Suppressor macrophage treated with lipopolysaccharide for 4 hours (primary cell): ENCODE results near the gene ARMC9.
"Not testable (repeated sequence)": the region's sequence is repeated elsewhere in the genome, so short reads cannot be mapped to it uniquely, and the experiment has no call there.

ENCODE experiments used
- DNase-seq: peaks from one replicate; pipeline ENCODE4 v3.0.0-alpha.2; 2020

The ARMC9 gene

DNA sequence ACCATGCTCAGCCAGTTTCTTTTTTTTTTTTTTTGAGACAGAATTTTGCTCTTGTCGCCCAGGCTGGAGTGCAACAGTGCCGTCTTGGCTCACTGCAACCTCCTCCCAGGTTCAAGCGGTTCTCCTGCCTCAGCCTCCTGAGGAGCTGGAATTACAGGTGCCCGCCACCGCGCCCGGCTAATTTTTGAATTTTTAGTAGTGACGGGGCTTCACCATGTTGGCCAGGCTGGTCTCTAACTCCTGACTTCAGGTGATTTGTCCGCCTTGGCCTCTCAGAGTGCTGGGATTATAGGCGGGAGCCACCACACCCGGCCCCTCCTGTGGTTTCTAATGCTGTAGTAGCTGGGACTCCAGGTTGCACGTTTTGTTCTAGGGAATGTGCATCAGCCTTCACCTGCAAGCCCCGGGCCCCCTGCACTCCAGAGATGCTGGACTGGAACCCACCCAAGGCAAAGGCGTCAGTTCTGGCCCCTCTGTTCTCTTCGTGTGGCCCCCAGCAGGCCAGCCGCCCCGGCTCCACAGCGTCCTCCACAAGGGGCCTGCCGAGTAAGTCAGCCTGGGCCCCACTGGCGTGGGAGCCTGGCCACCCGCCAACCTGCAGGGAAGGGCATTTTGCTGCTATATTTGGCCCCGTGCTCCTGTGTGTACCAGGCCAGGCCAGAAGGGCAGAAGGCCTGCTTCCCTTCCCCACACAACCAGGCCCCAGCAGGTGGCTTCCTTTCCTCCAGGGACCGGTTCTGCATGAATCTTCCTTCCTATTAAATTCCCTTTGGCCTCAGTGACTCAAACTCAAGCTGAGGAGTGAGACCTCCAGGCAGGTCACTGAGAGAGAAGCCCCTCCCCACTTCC is 171.4 kb downstream of the ARMC9 start:
- no peak for DNase-seq

DNA sequence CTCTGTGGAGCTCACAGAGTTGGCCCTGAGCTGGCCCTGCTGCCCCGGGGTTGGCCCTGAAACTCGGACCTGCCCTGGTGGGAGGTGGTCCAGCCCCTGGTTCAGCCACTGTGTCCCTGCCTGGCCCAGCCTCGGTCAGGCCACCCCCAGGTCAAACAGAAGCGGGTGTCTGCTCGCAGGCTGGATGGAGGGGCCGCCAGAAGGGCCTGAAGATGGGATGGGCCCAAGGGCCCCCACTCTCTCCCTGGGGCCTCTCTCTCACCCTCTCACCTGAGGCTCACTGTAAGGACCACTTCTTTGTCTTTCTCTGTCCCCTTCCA is 172.0 kb downstream of the ARMC9 start:
- no peak for DNase-seq

DNA sequence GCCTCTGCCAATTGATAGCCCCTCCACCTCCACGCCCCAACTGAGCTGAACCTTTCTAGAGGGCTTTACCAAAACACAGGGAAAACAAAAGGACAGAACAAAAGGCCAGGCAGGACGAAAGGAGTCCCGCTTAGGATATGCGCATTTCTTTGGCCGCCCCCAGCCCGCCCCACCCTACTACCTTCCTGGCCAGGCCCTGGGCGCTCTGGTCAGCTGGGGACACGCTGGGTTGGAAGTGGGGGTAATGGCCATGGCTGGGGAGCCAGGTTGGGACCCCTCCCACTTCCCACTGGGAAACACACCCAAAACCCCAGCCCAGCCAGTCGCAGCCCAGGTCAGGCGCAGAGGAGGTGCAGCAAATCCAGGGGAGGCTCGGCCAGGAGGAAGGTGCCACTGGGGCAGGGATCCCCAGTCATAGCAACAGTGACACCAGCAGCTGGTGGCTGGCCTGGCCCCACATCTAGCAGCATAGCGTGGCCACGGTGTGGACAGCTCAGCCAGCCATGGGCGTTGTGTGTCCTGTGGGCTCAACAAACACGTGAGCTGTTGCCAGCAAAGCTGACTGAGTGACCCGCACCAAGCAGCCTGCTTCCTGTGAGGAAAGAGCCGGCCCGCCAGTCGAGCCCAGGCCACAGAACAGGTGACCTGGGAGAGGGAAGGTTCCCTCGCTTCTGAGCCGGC is 172.5 kb downstream of the ARMC9 start:
- no peak for DNase-seq

DNA sequence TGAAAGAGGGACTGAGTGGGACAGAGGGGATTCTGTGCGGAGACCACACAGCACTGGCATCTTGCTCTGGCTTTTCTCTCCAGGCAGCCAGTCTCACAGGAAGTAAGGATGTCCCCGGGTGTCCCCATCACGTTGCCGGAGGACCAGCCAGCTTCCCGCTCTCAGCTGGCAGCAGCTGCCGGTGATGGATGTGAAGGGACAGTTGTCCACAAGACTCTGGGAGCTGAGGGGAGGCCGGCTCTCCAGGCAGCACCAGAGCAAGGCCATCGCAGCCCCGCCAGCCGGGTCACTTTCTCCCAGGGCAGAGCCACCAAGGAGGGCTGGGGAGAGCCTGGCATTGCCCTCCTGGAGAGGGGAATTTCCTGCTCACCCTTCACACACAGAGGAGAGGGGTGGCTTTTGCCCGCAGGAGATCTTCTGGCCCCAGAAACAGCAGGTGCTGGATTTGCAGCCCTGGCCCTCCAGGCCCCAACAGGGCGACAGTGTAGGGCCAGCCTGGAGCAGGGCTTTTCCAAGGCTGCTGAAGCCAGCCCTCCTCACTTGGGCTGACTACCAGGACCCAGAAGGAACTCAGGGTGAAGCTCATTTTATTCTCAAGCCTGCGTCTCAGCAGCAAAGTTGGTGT is 173.1 kb downstream of the ARMC9 start:
- no peak for DNase-seq

DNA sequence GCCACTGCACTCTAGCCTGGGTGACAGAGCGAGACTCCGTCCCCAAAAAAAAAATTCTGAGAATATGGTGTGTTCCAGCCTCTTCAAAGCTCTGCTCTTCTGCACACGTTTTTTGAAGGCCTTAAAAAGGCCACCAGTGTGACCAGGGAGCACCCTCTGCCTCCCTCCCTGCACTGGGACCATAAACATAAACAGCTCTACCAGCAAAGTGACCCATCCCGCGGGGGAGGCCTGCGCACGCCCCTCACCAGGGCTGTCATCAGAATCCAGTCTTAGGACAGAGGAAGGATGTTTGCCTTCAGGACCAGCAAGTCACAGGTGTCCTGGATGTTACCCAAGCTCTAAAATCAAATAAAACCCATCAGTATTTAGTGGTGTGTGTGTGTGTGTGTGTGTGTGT is 173.9 kb downstream of the ARMC9 start:
- no peak for DNase-seq

DNA sequence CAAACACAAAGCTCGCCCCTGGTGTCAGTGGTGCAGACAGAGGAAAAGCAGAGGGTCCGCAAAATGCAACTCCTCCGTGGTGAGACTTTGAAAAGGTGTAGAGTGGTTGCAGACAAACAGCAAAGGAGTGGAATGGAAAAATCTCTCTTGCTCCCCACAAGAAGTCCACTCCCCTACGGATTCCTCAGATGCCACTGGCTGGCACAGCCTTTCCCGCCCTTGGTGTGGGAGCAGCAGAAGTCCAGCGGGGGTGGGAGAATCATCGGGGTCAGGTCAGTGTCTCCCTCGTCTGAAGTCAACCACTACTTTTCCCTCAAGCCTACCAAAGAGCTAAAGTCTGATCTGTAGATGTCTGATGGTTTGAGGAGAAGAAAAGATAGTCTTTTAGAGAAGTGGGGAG is 174.8 kb downstream of the ARMC9 start:
- DNase-seq = no peak

DNA sequence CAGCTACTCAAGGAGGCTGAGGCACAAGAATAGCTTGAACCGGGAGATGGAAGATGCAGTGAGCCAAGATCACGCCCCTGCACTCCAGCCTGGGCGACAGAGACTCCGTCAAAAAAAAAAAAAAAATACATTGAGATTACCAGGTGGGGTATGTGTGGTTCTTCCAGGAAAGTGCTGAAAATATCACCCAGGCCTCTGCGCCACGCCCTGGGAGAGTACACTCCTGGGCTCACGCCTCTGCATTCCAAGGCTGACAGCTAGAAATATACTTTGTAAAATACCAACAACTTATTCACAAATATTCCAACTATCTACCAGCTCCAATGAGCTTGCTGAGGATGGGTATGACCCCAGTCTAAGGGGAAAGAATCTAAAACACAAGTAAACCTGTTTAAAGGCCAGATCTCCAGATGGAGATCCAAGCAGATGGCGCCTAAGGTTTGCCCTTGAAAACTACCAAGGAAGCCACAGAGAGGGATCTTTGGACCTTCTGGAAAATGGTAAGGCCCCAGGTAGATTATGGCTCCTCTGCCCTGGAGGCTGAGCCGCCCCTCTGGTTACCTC is 175.4 kb downstream of the ARMC9 start:
- DNase-seq = no peak

DNA sequence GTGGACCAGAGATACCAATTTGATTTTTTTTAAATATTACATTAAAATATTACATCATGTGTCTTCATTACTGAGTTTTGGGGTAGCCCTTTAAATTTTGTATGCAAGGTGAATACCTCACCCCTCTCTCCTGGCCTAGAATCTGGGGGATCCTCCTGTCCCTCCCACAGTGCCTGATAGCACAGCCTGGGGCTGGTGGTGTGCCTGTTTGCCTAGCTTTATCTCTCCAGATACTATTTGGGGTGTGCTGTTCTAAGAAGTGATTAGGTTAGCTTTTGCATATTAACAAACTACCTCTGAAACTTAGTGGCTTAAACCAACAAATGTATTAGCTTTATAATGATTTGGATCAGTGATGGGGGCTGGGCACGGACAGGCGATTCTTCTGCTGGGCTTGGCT is 176.3 kb downstream of the ARMC9 start:
- no peak for DNase-seq

DNA sequence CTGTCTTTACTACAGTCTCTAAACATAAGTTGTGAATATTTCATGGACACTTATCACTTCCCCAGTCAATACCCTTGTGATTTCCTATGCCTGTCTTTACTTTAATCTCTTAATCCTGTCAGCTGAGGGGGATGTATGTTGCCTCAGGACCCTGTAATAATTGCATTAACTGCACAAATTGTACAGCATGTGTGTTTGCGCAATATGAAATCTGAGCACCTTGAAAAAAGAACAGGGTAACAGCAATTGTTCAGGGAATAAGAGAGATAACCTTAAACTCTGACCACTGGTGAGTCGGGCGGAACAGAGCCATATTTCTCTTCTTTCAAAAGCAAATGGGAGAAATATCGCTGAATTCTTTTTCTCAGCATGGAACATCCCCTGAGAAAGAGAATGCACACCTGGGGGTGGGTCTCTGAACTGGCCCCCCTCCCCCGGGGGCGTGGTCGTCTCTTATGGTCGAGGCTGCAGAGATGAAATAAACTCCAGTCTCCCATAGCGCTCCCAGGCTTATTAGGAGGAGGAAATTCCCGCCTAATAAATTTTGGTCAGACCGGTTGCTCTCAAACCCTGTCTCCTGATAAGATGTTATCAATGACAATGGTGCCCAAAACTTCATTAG is 177.7 kb downstream of the ARMC9 start:
- not testable (repeated sequence) for DNase-seq

DNA sequence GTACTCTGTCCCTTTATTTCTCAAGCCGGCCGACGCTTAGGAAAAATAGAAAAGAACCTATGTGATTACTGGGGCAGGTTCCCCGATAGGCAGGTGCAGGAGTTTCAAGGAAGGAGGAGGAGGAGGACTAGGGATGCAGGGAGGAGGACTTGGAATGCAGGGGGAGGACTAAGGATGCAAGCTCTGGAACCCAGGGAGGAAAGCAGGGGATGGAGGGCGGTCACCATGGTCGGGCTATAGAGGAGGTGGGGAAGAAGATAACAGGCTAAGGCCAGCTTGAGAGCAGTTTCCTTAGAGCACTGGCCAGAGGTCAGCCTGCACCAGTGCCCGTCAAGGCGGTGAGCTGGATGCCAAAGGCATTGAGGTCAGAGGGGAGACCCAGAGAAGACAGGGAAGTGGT is 178.4 kb downstream of the ARMC9 start:
- no peak for DNase-seq

DNA sequence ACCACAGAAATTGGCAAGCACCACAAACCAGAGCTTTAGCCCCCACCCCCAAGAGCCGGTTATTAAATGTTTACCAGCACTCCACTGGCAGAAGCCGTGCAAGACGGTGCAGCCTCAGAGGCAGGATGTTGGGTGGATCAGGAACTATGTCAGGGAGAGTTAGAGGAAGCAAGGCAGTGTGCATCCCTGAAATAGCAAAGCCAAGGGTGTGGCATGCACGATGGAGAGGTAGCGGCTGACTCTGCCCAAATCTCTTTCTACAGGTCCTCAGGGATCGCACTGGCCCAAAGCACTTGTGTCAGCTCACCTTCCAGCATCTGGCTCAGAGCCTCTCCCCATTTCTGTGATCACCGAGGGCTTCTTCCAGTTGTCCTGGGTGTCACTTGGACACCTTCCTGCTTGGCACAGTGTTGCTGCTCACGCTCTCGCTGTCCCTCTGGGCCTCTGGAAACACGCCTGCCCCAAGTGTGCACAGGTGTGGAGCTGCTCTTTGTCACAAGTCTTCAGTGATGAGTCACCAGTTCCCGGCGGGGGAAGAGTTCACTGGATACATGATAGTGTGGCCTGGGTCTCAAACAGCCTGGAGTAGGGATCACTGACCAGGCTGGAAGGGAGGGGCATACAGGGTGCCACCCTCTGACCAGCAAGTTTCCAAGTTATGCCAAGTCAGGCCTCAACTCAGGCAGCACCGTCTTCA is 179.7 kb downstream of the ARMC9 start:
- DNase-seq = no peak

DNA sequence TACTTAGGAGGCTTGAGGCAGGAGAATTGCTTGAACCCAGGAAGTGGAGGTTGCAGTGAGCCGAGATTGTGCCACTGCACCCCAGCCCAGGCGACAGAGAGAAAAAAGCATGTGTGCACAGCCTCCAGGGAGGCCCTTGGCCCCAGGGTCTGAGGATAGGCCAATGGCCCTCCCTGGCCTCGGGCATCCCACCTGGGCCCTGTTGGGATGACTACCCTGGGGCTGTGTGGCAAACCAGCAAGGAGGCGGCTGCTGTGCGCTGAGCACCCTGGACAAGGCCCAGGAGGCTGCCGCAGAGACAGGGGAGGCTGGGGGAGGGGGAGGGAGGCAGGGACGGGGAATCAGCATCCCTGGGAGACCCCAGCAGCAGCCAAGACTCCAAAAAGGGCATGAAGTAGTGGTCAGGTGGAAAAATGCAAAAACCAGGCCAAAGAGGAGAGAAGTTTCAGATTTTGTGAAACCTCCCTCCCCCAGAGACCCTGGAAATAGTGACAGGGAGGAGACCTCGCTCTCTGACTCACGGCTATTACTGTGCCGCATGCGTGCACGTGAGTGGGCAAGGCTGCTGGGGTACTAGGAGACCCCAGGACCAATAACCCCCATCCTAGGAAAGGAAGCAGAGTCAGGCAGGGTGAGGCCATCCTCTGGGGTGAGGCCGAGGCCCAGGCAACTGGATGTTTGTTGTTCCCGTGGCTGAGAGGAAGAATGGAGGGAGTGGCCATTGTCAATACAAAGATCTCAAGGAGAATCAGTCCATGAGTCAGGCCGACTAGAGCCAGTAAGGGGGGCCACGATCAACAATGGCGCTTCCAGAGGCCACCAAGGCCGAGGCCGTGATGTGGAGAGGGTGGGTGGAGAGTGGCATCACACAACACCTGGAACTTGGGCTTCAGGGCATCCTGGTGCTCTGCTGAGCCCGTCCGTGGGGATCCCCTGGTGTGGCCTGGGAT is 181.1 kb downstream of the ARMC9 start:
- no peak for DNase-seq

DNA sequence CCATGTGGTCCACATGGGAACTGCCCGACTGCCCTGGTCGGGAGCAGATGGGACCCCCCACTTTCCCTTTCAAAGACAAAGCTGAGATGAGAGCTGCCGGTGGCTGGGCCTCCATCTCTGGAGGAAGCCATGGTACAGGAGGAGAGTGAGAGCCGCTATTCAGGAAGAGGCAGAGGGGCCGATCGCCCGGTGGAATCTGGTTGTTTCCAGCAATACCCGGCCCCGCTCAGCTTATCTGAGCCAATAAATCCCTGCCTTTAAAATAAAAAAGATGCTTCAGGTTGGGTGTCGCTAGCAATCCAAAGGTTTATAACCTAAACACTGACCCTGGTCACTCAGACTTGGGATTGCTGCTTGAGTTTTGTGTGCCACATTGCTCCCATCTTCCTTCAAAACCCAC is 181.9 kb downstream of the ARMC9 start:
- DNase-seq = no peak

DNA sequence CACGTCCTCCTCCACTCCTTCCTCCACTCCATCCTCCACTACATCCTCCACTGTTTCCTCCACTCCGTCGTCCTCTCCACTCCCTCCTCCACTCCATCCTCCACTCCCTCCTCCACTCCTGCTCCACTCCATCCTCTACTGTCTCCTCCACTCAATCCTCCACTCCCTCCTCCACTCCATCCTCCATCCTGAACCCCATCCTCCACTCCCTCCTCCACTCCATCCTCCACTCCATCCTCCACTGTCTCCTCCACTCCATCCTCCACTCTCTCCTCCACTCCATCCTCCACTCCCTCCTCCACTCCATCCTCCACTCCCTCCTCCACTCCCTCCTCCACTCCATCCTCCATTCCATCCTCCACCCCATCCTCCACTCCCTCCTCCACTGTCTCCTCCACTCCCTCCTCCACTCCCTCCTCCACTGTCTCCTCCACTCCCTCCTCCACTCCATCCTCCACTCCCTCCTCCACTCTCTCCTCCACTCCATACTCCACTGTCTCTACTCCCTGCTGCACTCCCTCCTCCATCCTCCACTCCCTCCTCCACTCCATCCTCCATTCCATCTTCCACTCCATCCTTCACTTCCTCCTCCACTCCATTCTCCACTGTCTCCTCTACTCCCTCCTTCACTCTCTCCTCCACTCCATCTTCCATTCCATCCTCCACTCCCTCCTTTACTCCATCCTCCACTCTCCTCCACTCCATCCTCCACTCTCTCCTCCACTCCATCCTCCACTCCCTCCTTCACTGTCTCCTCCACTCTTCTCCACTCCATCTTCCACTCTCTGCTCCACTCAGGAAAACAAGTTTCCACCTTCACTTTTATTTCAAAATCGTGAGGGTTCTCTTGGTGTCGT is 182.8 kb downstream of the ARMC9 start:
- DNase-seq = no peak

DNA sequence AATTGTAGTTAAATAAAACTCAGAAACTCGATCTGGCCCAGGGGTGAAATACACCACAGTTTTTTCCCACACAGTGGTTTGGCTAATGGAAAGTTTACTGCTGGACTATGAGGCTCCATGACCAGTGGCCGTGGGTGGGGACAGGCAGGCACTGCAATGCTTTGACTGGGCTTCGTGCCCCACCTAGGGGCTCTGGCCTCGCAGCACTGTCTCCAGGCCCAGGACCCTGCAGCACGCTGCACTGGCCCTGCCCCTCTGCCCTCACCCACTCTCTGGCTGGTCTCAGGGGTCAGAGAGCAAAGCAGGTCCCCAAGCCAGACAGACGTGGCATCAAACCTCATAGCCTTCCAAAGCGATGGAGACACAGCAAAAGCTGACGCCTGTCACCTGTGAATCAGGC is 183.7 kb downstream of the ARMC9 start:
- no peak for DNase-seq

DNA sequence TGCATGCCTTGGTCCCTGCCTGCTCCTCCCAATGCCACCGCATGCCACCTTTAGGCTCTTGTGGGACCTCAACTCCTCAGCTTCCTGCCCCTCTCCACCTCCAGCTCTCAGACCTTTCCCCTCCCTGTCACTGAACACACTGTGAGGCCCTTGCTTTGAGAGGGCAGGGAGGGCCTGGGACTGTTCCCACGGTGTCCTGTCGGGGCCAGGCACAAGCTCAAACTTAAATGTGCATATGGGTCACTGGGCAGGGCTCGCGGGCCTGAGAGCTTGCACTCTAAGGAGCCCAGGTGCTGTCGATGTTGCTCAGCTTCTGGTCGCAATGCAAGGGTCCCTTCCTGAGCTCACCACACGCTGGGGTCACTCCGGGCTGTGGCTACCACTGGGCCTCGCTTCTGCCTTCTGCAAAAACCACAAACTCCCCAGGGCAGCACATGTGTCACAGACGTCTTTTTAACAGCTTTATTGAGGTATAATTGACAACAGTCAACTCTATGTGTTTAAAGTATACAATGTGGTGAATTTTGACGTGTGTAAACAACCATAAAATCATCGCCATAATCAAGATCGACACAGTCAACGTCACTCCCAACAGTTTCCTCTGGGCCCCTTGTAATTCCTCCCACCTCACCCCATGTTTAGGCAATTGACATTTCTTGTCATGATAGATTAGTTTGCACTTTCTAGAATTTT is 185.1 kb downstream of the ARMC9 start:
- DNase-seq = no peak

DNA sequence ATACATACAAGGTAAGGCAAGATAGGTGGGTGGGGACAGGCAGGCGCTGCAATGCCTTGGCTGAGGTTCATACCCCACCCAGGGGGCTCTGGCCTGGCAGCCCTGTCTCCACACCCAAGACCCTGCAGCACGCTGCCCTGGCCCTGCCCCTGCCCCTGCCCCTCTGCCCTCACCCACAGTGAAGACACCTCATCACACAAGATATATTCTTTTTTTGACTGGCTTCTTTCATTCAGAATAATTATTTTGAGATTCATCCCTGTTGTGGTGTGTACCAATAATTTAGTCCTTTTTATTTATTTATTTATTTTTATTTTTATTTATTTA is 185.6 kb downstream of the ARMC9 start:
- no peak for DNase-seq

DNA sequence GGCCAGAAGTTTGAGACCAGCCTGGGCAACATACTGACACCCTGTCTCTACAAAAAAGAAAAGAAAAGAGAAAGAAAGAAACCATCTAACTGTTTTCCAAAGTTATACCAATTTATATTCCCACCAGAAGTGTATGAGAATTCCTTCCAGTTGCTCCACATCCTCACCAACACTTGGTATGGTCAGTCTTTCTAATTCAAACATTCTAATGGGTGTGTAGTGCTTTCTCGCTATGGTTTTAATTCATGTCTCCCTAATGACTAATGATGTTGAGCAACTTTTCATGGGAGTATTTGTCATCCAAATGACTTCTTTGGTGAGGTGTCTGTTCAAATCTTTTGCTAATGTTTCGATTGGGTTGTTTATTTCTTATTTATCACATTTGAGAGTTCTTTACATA is 186.5 kb downstream of the ARMC9 start:
- no peak for DNase-seq

DNA sequence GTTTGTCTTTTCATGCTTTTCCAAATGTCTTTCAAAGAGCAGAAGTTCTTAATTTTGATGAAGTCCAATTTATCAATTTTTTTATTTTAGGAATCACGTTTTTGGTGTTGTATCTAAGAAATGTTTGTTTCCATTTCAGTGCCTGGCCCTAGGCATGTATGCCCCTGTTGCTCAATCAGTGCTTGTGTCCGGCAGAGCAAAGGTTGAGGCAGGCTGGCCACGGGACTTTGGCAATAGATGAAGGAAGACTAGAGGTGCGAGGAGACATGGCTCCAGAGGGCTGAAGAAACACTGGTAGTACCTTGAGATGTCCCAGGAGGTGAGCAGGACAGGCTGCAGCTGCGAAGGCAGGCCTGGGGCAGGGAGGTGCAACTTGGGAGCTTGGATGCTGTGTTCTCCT is 187.0 kb downstream of the ARMC9 start:
- DNase-seq = no peak

DNA sequence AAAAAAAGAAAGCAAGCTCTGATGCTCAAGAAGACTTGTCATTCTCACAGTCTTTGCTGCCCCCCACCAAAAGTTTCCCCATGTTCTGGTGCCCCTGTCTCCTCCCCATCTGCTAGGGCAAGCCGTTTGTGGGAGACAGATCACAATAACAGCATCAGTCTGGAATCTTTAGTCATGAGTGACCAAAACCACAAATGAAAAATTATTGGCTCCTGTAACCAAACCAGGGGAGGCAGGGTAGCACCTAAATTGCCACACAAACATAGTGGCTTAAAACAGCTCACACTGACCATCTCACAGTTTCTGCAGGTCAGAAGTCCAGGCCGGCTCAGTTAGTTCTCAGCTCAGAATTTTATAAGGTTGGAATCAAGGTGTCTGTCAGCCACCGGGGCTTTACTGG is 188.0 kb downstream of the ARMC9 start:
- no peak for DNase-seq
